GM23248 (cell line): Measurements from ENCODE around the gene ARFGAP3.

ENCODE experiments used
- EZH2 ChIP-seq: fragments of 200-600 bp; sonication (generic); IDR thresholded peaks from 2 replicates; pipeline ENCODE4 v1.6.1; 2018; ENCODE audit warnings: antibody characterized with exemption, mild to moderate bottlenecking; ENCODE audit not compliant: insufficient read depth, poor library complexity, severe bottlenecking
- EZH2phosphoT487 ChIP-seq: fragments of 200-600 bp; sonication (generic); IDR thresholded peaks from 2 replicates; pipeline ENCODE4 v1.6.1; 2018; ENCODE audit warnings: antibody characterized with exemption, moderate library complexity, mild to moderate bottlenecking, low read depth; ENCODE audit not compliant: insufficient read depth

DNA sequence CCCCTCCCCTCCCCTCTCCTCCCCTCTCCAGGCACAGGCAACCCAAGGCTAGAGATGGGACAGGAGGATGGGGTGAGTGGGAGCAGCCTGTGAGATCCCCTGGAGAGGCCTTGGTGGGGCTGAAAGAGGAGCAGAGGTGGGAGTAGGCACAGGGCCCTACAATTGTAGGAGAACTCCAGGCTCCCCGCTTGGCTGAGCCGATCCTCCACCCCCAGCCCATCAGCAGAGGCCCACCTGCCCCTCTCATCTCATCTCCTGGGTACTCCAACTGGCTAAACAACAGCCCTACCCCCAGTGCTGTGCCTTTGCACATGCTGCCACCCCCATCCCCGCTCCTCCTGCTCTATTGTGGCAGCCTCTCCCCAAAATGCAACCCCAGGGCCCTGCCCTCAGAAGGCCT, 84.4 kb downstream of the ARFGAP3 start:
- no peak for TF ChIP-seq EZH2
- no peak for TF ChIP-seq EZH2phosphoT487
